GM12864 (cell line): ENCODE data around the gene ESPNL.

ENCODE experiments used
- DNase-seq: peaks from one replicate; pipeline ENCODE4 v3.0.0-alpha.2; 2011; ENCODE audit warnings: low read depth
- H3K4me3 ChIP-seq: 2 replicates; pipeline ENCODE4 v1.5.1; 2011; ENCODE audit warnings: mild to moderate bottlenecking, low read depth, low read length, control low read depth
- CTCF ChIP-seq: IDR thresholded peaks from 2 replicates; pipeline ENCODE4 v1.5.1; 2011; ENCODE audit warnings: low read depth, mild to moderate bottlenecking, moderate library complexity, low read length, control low read depth, inconsistent platforms; ENCODE audit errors: missing control alignments

ESPNL gene

GRCh38 chr2:238138331-238139195, 38.4 kb downstream of the ESPNL start, which contains the start of gene KLHL30:
TSS of gene KLHL30 (plus strand) at chr2:238138668. CDS start at chr2:238140755, 2,087 bp downstream.
- no peak for DNase-seq
- H3K4me3 ChIP-seq = no peak within 1 kb of the TSS
- TF ChIP-seq CTCF = no peak

- peak; percentile 39 for TF ChIP-seq CTCF
- DNase-seq = no peak
Measured at GRCh38 chr2:238139196-238140039, 39.3 kb downstream of the ESPNL start.

GRCh38 chr2:238140040-238140439, 39.9 kb downstream of the ESPNL start:
- no peak overlapping the region for H3K4me3 ChIP-seq
- no peak for DNase-seq
- no peak for TF ChIP-seq CTCF

More at GRCh38 chr2:238139196-238140039, 39.3 kb downstream of the ESPNL start:
- no peak overlapping the region for H3K4me3 ChIP-seq

- no peak for TF ChIP-seq CTCF
- H3K4me3 ChIP-seq = no peak overlapping the region
- no peak for DNase-seq
Measured at GRCh38 chr2:238140721-238141540, 40.8 kb downstream of the ESPNL start.

- no peak for DNase-seq
- H3K4me3 ChIP-seq = no peak overlapping the region
- TF ChIP-seq CTCF = no peak
Measured at GRCh38 chr2:238141541-238142318, 41.6 kb downstream of the ESPNL start.
